ENCODE results near the gene FAM171A1. TPM values are rescaled to one million over a fixed set of nuclear protein-coding genes. Genes with fewer than 3 reads are reported as not detected.

Gene FAM171A1
- polyA plus RNA-seq, 1 of the 3 experiments (the other 2 are of a cell fraction) = 26.3 TPM

GRCh38 chr10:15200626-15201025, 170.5 kb downstream of the FAM171A1 start (continued):
- TF ChIP-seq MXI1 (IDR thresholded peaks at IDR 0.05; ENCODE audit: low read depth, low read length) (no peak), MEF2A (IDR thresholded peaks at IDR 0.05; ENCODE audit: borderline replicate concordance, low read depth) (peak; percentile 84), RAD21 (IDR thresholded peaks at IDR 0.05; ENCODE audit: low read length) (no peak), NFIC (IDR thresholded peaks at IDR 0.05; ENCODE audit: borderline replicate concordance) (peak; percentile 86; the same call in 1 of the 2 replicates), IRF3 (IDR thresholded peaks at IDR 0.05; ENCODE audit: low read depth, low read length) (no peak), RFX5 (IDR thresholded peaks at IDR 0.05; ENCODE audit: low read length) (no peak), FOSL2 (IDR thresholded peaks at IDR 0.05; ENCODE audit: borderline replicate concordance, low read depth) (peak; percentile 99), FOXM1 (IDR thresholded peaks at IDR 0.05; ENCODE audit: low read depth) (peak; percentile 89), YY1 (IDR thresholded peaks at IDR 0.05; ENCODE audit: low read depth) (no peak), MAX (IDR thresholded peaks at IDR 0.05; ENCODE audit: low read depth) (no peak), GATA2 (CRISPR knock-in tag; IDR thresholded peaks at IDR 0.05) (no peak), RCOR1 (IDR thresholded peaks at IDR 0.05; ENCODE audit: low read length) (0 out of 2 replicates have a peak, but pooled peaks have one; percentile 9), EZH2phosphoT487 (IDR thresholded peaks at IDR 0.05; ENCODE audit: borderline replicate concordance, low read depth) (no peak), SMC3 (IDR thresholded peaks at IDR 0.05; ENCODE audit: low read depth, low read length) (no peak), TEAD4 (IDR thresholded peaks at IDR 0.05; ENCODE audit: borderline replicate concordance, insufficient read depth) (peak; percentile 100), EP300 (IDR thresholded peaks at IDR 0.05; ENCODE audit: borderline replicate concordance in 1 of 2, low read depth in 1 of 2, low read length in 1 of 2) (peak in 1 of 2 experiments; percentile 98; a peak in 2 of 4 replicates), NRF1 (IDR thresholded peaks at IDR 0.05; ENCODE audit: low read depth, low read length) (no peak), ELF1 (IDR thresholded peaks at IDR 0.05) (no peak), RXRA (IDR thresholded peaks at IDR 0.05; ENCODE audit: borderline replicate concordance, low read depth) (peak; percentile 99), POLR2AphosphoS5 (IDR thresholded peaks at IDR 0.05; ENCODE audit: low read depth, low read length) (peak; percentile 86; the same call in 1 of the 2 replicates), ZBTB33 (IDR thresholded peaks at IDR 0.05; ENCODE audit: borderline replicate concordance, low read depth) (peak; percentile 78), GABPA (IDR thresholded peaks at IDR 0.05; ENCODE audit: low read depth) (no peak; the same call in 1 of the 2 replicates), FOXJ3 (CRISPR knock-in tag; IDR thresholded peaks at IDR 0.05) (no peak), TAF1 (IDR thresholded peaks at IDR 0.05; ENCODE audit: borderline replicate concordance, low read depth, low read length) (no peak)
- TF ChIP-seq, protein P1, sequence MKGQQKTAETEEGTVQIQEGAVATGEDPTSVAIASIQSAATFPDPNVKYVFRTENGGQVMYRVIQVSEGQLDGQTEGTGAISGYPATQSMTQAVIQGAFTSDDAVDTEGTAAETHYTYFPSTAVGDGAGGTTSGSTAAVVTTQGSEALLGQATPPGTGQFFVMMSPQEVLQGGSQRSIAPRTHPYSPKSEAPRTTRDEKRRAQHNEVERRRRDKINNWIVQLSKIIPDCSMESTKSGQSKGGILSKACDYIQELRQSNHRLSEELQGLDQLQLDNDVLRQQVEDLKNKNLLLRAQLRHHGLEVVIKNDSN (IDR thresholded peaks at IDR 0.05; ENCODE audit: borderline replicate concordance, low read depth) = no peak
- TF ChIP-seq, protein P2, sequence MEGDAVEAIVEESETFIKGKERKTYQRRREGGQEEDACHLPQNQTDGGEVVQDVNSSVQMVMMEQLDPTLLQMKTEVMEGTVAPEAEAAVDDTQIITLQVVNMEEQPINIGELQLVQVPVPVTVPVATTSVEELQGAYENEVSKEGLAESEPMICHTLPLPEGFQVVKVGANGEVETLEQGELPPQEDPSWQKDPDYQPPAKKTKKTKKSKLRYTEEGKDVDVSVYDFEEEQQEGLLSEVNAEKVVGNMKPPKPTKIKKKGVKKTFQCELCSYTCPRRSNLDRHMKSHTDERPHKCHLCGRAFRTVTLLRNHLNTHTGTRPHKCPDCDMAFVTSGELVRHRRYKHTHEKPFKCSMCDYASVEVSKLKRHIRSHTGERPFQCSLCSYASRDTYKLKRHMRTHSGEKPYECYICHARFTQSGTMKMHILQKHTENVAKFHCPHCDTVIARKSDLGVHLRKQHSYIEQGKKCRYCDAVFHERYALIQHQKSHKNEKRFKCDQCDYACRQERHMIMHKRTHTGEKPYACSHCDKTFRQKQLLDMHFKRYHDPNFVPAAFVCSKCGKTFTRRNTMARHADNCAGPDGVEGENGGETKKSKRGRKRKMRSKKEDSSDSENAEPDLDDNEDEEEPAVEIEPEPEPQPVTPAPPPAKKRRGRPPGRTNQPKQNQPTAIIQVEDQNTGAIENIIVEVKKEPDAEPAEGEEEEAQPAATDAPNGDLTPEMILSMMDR (IDR thresholded peaks at IDR 0.05) = no peak
